ENCODE data around the gene LIN7A. TPM values are rescaled to one million over a fixed set of nuclear protein-coding genes. Genes with fewer than 3 reads are reported as not detected.
A peak's percentile ranks its signal among the peaks of the same experiment; 100 is the strongest.

Gene LIN7A
- total RNA-seq, 1 donor from 2014 or later = 0.20 TPM

- DNase-seq (ENCODE audit: low read depth in 2 of 2) = no peak
Measured at GRCh38 chr12:80860206-80860605, 77.5 kb downstream of the LIN7A start.

- DNase-seq (ENCODE audit: low read depth in 2 of 2) = no peak
Measured at GRCh38 chr12:80858356-80858755, 79.4 kb downstream of the LIN7A start.

GRCh38 chr12:80857311-80857710, 80.4 kb downstream of the LIN7A start:
- no peak for DNase-seq (ENCODE audit: low read depth in 2 of 2)

GRCh38 chr12:80849337-80849736, 88.4 kb downstream of the LIN7A start:
- no peak for DNase-seq (ENCODE audit: low read depth in 2 of 2)

GRCh38 chr12:80848858-80849257, 88.9 kb downstream of the LIN7A start:
- no peak for DNase-seq (ENCODE audit: low read depth in 2 of 2)

GRCh38 chr12:80847575-80847974, 90.2 kb downstream of the LIN7A start:
- no peak for DNase-seq (ENCODE audit: low read depth in 2 of 2)

GRCh38 chr12:80846952-80847351, 90.8 kb downstream of the LIN7A start:
- DNase-seq (ENCODE audit: low read depth in 2 of 2) = no peak

- no peak for DNase-seq (ENCODE audit: low read depth in 2 of 2)
Measured at GRCh38 chr12:80845639-80846038, 92.1 kb downstream of the LIN7A start.

GRCh38 chr12:80843969-80844368, 93.8 kb downstream of the LIN7A start:
- no peak for DNase-seq (ENCODE audit: low read depth in 2 of 2)

GRCh38 chr12:80838708-80839107, 99.0 kb downstream of the LIN7A start:
- DNase-seq (ENCODE audit: low read depth in 2 of 2) = no peak

GRCh38 chr12:80838024-80838658, 99.6 kb downstream of the LIN7A start:
- DNase-seq (ENCODE audit: low read depth in 2 of 2) = no peak

GRCh38 chr12:80837342-80837978, 100.3 kb downstream of the LIN7A start:
- DNase-seq (ENCODE audit: low read depth in 2 of 2) = peak; percentile 31 to 55

GRCh38 chr12:80834724-80835123, 103.0 kb downstream of the LIN7A start:
- no peak for DNase-seq (ENCODE audit: low read depth in 2 of 2)

- DNase-seq (ENCODE audit: low read depth in 2 of 2) = no peak
Measured at GRCh38 chr12:80830533-80831088, 107.1 kb downstream of the LIN7A start.

- no peak for DNase-seq (ENCODE audit: low read depth in 2 of 2)
Measured at GRCh38 chr12:80829767-80830166, 108.0 kb downstream of the LIN7A start.

GRCh38 chr12:80825506-80825905, 112.2 kb downstream of the LIN7A start:
- no peak for DNase-seq (ENCODE audit: low read depth in 2 of 2)

GRCh38 chr12:80823393-80823792, 114.3 kb downstream of the LIN7A start:
- DNase-seq (ENCODE audit: low read depth in 2 of 2) = no peak

GRCh38 chr12:80821513-80822000, 116.2 kb downstream of the LIN7A start:
- DNase-seq (ENCODE audit: low read depth in 2 of 2) = no peak

GRCh38 chr12:80818878-80819277, 118.9 kb downstream of the LIN7A start:
- DNase-seq (ENCODE audit: low read depth in 2 of 2) = no peak

GRCh38 chr12:80815351-80815750, 122.4 kb downstream of the LIN7A start:
- no peak for DNase-seq (ENCODE audit: low read depth in 2 of 2)

- DNase-seq (ENCODE audit: low read depth in 2 of 2) = no peak
Measured at GRCh38 chr12:80814453-80814852, 123.3 kb downstream of the LIN7A start.

GRCh38 chr12:80813820-80814219, 123.9 kb downstream of the LIN7A start:
- no peak for DNase-seq (ENCODE audit: low read depth in 2 of 2)

Data from lung microvascular endothelial cell (primary cell).